Esophagus squamous epithelium (tissue), 4 donors: ENCODE measurements around the gene SRBD1.

ENCODE experiments used
- POLR2A ChIP-seq, 4 donors: fragments of 450-650 bp; IDR thresholded peaks; one replicate each; pipeline ENCODE4 v1.6.1; 2017; ENCODE audit warnings: antibody characterized with exemption in 4 of 4, mild to moderate bottlenecking in 4 of 4, moderate library complexity in 3 of 4
- TF ChIP-seq, protein P1 (sequence below), 6 experiments: fragments of 450-650 bp in 4 of 6; fragments of 200-600 bp in 2 of 6; sonication (generic) in 2 of 6; IDR thresholded peaks; one replicate each; pipeline ENCODE4 v1.5.1; 2016 to 2019; ENCODE audit warnings: antibody characterized with exemption in 6 of 6, mild to moderate bottlenecking in 4 of 6, moderate library complexity in 4 of 6

DNA sequence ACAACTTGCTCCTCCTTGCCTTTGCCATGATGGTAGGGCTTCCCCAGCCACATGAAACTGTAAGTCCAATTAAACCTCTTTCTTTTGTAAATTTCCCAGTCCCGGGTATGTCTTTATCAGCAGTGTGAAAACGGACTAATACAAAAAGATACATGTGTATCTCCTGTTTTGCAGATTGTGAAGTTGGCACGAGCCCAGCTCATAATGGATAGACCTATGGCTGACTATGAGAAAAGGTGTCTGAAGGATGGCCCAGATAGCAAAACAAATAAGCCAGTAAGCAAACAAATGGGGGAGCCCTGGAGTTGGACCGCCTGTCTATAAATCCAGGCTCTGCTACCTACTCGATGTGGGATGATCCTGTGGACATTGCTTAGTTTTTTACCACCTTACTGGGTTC lies 24.9 kb upstream of the SRBD1 start:
- TF ChIP-seq, protein P1, sequence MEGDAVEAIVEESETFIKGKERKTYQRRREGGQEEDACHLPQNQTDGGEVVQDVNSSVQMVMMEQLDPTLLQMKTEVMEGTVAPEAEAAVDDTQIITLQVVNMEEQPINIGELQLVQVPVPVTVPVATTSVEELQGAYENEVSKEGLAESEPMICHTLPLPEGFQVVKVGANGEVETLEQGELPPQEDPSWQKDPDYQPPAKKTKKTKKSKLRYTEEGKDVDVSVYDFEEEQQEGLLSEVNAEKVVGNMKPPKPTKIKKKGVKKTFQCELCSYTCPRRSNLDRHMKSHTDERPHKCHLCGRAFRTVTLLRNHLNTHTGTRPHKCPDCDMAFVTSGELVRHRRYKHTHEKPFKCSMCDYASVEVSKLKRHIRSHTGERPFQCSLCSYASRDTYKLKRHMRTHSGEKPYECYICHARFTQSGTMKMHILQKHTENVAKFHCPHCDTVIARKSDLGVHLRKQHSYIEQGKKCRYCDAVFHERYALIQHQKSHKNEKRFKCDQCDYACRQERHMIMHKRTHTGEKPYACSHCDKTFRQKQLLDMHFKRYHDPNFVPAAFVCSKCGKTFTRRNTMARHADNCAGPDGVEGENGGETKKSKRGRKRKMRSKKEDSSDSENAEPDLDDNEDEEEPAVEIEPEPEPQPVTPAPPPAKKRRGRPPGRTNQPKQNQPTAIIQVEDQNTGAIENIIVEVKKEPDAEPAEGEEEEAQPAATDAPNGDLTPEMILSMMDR (IDR thresholded peaks at IDR 0.05): no peak
- no peak for TF ChIP-seq POLR2A (IDR thresholded peaks at IDR 0.05)
